HG03097 (cell line): ENCODE measurements around the gene MGAT1.
"Not testable (repeated sequence)": the region's sequence is repeated elsewhere in the genome, so short reads cannot be mapped to it uniquely, and the experiment has no call there.

Experiments
- ATAC-seq: cut with Tn5 transposase; IDR thresholded peaks from one replicate; pipeline ENCODE4 v1.9.1; 2021; ENCODE audit not compliant: unreplicated experiment, low FRiP score

Gene MGAT1

GRCh38 chr5:180787711-180788431 is 14.7 kb downstream of the MGAT1 start:
- no peak for ATAC-seq

GRCh38 chr5:180786531-180787398 is 15.8 kb downstream of the MGAT1 start:
- no peak for ATAC-seq

- ATAC-seq: no peak
These were observed 16.8 kb downstream of the MGAT1 start for GRCh38 chr5:180785794-180786221.

GRCh38 chr5:180785121-180785781 is 17.4 kb downstream of the MGAT1 start:
- no peak for ATAC-seq

GRCh38 chr5:180784497-180785097 is 18.0 kb downstream of the MGAT1 start:
- peak; percentile 62 for ATAC-seq

GRCh38 chr5:180783340-180784052 is 19.1 kb downstream of the MGAT1 start:
- no peak for ATAC-seq

GRCh38 chr5:180782748-180783147 is 19.9 kb downstream of the MGAT1 start:
- ATAC-seq: no peak

GRCh38 chr5:180781900-180782326 is 20.7 kb downstream of the MGAT1 start:
- ATAC-seq: not testable (repeated sequence)

- no peak for ATAC-seq
These were observed 22.5 kb downstream of the MGAT1 start for GRCh38 chr5:180779985-180780610.

GRCh38 chr5:180777475-180777874 is 25.1 kb downstream of the MGAT1 start:
- ATAC-seq: no peak

GRCh38 chr5:180776376-180776775 is 26.2 kb downstream of the MGAT1 start:
- ATAC-seq: no peak

GRCh38 chr5:180775624-180776023 is 27.0 kb downstream of the MGAT1 start:
- ATAC-seq: no peak

GRCh38 chr5:180771839-180772238 is 30.8 kb downstream of the MGAT1 start:
- ATAC-seq: no peak

- no peak for ATAC-seq
These were observed 32.8 kb downstream of the MGAT1 start for GRCh38 chr5:180769821-180770220.

GRCh38 chr5:180755601-180756000 is 47.0 kb downstream of the MGAT1 start:
- no peak for ATAC-seq

- no peak for ATAC-seq
These were observed 58.4 kb downstream of the MGAT1 start for GRCh38 chr5:180744253-180744652.

- no peak for ATAC-seq
These were observed 59.9 kb downstream of the MGAT1 start for GRCh38 chr5:180742727-180743126.

- ATAC-seq: not testable (repeated sequence)
These were observed 61.7 kb downstream of the MGAT1 start for GRCh38 chr5:180740953-180741352.

- ATAC-seq: no peak
These were observed 62.6 kb downstream of the MGAT1 start, which contains the start of gene OR2Y1 for GRCh38 chr5:180739958-180740357. Gene OR2Y1 (minus strand): TSS chr5:180740058. CDS start chr5:180740058, 0 bp downstream.

GRCh38 chr5:180739271-180739670 is 63.3 kb downstream of the MGAT1 start:
- ATAC-seq: no peak
